Colonic mucosa (tissue), 4 donors: ENCODE data around the gene CXCL14. TPM values are rescaled to one million over a fixed set of nuclear protein-coding genes. Genes with fewer than 3 reads are reported as not detected.

Experiments
- DNase-seq: peaks from one replicate; pipeline ENCODE4 v3.0.0-alpha.2; 2020
- H3K27ac ChIP-seq: fragments of 200-600 bp; one replicate; pipeline ENCODE4 v1.8.0; 2021
- H3K27me3 ChIP-seq: fragments of 200-600 bp; one replicate; pipeline ENCODE4 v1.8.0; 2021
- H3K36me3 ChIP-seq: fragments of 200-600 bp; one replicate; pipeline ENCODE4 v1.8.0; 2021
- H3K4me1 ChIP-seq: fragments of 200-600 bp; one replicate; pipeline ENCODE4 v1.8.0; 2021; ENCODE audit warnings: mild to moderate bottlenecking
- H3K4me3 ChIP-seq: fragments of 200-600 bp; one replicate; pipeline ENCODE4 v1.8.0; 2021
- H3K9ac ChIP-seq, 2 donors: one replicate each; pipeline ENCODE4 v1.7.0; 2013; ENCODE audit warnings: control low read depth in 2 of 2, low read depth in 2 of 2, low read length in 2 of 2
- H3K9me3 ChIP-seq: fragments of 200-600 bp; one replicate; pipeline ENCODE4 v1.8.0; 2021
- CTCF ChIP-seq: fragments of 200-600 bp; IDR thresholded peaks from one replicate; pipeline ENCODE4 v1.8.0; 2022; ENCODE audit warnings: antibody characterized with exemption, mild to moderate bottlenecking
- intact Hi-C: fragments of 100-400 bp; cut with DNase I; formaldehyde crosslinking; loops from one replicate; pipeline ENCODE4 v1.14.1; 2022
- total RNA-seq, 2 donors: library from RNA; stranded (reverse); fragmentation: NEBNext Ultra II Directional in 1 of 2; extraction: Animal tissue kit (Norgen Biotek cat#: 25700) in 1 of 2; gene quantifications; one replicate each; pipeline ENCODE4 v1.2.1, GENCODE V29; 2021
- donor health status: healthy.
- donor health status: DM: no; HTN: no; CAD: no.
- donor health status: DM: no; HTN: no; CAD: no.

The CXCL14 gene
- total RNA-seq, 2 donors from 2014 or later = 29.8 to 68.2 TPM

GRCh38 chr5:135608361-135608760 is 29.6 kb upstream of the CXCL14 start:
- Histone ChIP-seq H3K27me3 (no peaks in the 10 kb centered on the region), H3K4me1 (no peaks in the 10 kb centered on the region), H3K36me3 (no peaks in the 10 kb centered on the region), H3K9me3 (no peaks in the 10 kb centered on the region), H3K4me3 (no peak overlapping the region), H3K9ac (no peak overlapping the region), H3K27ac (no peak overlapping the region)
- DNase-seq = peak; percentile 1
- intact Hi-C loops = no loop called here
- TF ChIP-seq CTCF = no peak

- H3K27me3 ChIP-seq = no peaks in the 10 kb centered on the region
- H3K27ac ChIP-seq = no peak overlapping the region
- no peaks in the 10 kb centered on the region for H3K36me3 ChIP-seq
- no peak for TF ChIP-seq CTCF
- no peaks in the 10 kb centered on the region for H3K9me3 ChIP-seq
- intact Hi-C loops = no loop called here
- no peak overlapping the region for H3K9ac ChIP-seq
- no peak overlapping the region for H3K4me3 ChIP-seq
- H3K4me1 ChIP-seq = no peaks in the 10 kb centered on the region
- peak; percentile 3 for DNase-seq
These were observed 27.6 kb upstream of the CXCL14 start for GRCh38 chr5:135606431-135606830.

GRCh38 chr5:135605221-135605620 is 26.4 kb upstream of the CXCL14 start:
- no peak overlapping the region for H3K9ac ChIP-seq
- no peak overlapping the region for H3K27ac ChIP-seq
- H3K36me3 ChIP-seq = no peaks in the 10 kb centered on the region
- DNase-seq = peak; percentile 2
- H3K27me3 ChIP-seq = no peaks in the 10 kb centered on the region
- no peak for TF ChIP-seq CTCF
- H3K4me3 ChIP-seq = no peak overlapping the region
- H3K4me1 ChIP-seq = no peaks in the 10 kb centered on the region
- no peaks in the 10 kb centered on the region for H3K9me3 ChIP-seq
- intact Hi-C loops = no loop called here

GRCh38 chr5:135604056-135604455 is 25.3 kb upstream of the CXCL14 start:
- Histone ChIP-seq H3K4me1 (no peaks in the 10 kb centered on the region), H3K36me3 (no peaks in the 10 kb centered on the region), H3K9me3 (no peaks in the 10 kb centered on the region), H3K27ac (no peak overlapping the region), H3K27me3 (no peaks in the 10 kb centered on the region), H3K9ac (no peak overlapping the region), H3K4me3 (no peak overlapping the region)
- DNase-seq = peak; percentile 8
- intact Hi-C loops = no loop called here
- TF ChIP-seq CTCF = no peak

GRCh38 chr5:135602882-135603721 is 24.3 kb upstream of the CXCL14 start:
- H3K36me3 ChIP-seq = no peaks in the 10 kb centered on the region
- intact Hi-C loops = no loop called here
- H3K27me3 ChIP-seq = no peaks in the 10 kb centered on the region
- H3K9me3 ChIP-seq = no peaks in the 10 kb centered on the region
- no peak overlapping the region for H3K9ac ChIP-seq
- H3K27ac ChIP-seq = no peak overlapping the region
- TF ChIP-seq CTCF = no peak
- DNase-seq = no peak
- H3K4me3 ChIP-seq = no peak overlapping the region
- no peaks in the 10 kb centered on the region for H3K4me1 ChIP-seq
